Stimulated activated CD4-positive, alpha-beta T cell treated with anti-CD3 and anti-CD28 coated beads, Interleukin-1b, Interleukin-23, amount 100 ng/mL, for 48 hours (primary cell): ENCODE results near the gene PCYT2.
A peak's percentile ranks its signal among the peaks of the same experiment; 100 is the strongest.

Experiments
- DNase-seq: peaks from one replicate; pipeline ENCODE4 v3.0.0-alpha.2; 2020

The PCYT2 gene

DNA sequence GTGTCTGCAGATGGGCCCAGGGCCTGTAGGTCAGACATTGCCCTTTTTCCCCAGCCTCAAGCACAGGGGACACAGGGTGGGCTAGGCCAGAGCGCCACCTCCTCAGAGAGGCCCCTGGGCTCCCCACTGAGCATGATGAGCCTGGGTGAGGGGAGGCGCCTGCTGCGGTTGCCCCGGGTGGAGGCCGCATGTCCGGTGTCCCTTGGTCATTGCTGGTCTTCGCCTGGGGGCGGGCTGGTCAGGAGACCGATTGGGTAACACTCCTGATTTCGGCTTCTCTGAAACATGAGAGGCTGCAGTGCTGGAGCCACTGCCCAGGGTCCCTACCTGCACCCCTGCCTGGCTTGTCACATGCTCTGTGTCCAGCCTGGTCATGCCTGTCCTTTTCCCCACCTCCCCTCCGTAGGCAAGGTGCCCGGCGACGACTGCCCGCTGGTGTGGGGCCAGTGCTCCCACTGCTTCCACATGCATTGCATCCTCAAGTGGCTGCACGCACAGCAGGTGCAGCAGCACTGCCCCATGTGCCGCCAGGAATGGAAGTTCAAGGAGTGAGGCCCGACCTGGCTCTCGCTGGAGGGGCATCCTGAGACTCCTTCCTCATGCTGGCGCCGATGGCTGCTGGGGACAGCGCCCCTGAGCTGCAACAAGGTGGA is 11.6 kb downstream of the PCYT2 start:
- no peak for DNase-seq

GRCh38 chr17:81898885-81899284 is 12.3 kb downstream of the PCYT2 start:
- DNase-seq, result no peak

GRCh38 chr17:81898029-81898866 is 13.0 kb downstream of the PCYT2 start:
- no peak for DNase-seq

- no peak for DNase-seq
These were observed 15.8 kb downstream of the PCYT2 start for GRCh38 chr17:81895400-81895799.

DNA sequence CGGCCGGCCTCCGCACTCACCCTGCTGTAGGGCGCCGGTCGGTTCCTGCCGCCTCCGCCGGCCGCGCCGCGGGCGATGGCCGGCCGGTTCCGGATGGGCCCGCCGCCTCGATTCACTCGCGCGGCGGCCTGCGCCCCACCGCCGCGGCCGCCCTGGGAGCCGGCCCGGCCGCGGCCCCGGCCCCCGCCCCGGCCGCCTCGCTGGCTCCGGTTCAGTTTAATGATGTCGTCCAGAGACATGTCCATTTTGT is 20.0 kb downstream of the PCYT2 start:
- no peak for DNase-seq

DNA sequence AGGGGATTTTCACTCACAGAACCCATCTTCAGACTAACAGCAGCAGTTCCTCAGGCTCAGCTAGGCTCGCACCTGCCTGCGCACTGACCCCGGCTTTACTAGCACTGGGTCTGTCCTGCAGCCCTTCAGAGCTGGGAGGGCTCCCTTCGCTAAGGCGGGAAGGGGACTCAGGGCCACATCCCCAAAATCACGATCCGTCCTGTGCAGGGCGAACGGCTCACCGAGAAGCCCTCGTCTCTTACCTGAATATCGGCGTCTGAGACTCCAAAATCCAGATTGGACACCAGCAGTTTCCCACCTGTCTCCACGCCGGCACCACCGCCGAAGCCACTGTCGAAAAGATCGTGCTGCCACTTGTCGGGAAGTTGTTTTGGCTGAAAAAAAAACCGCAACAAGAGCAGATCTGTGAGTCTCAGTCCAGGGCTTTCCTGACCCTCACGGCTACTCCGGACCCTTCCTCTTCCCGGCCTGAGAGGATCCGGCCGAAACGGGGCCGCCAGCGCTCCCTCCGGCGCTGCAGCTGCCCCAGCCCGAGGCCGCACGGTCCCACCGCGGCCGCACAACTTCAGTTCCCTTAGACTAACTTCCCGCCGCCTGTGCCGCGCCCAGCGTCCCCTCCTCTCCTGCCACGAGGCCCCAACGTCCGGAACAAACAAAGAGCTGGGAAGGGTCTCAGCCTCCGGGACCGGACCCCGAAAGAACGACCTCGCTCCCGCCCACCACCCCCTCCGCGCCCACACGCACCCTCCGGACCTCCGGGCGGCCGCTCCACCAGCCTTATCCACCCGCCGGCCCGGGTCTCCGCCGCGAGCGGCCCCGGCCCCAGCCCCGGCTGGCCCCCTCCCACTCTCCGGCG is 20.5 kb downstream of the PCYT2 start:
- DNase-seq, result no peak

- DNase-seq, result no peak
These were observed 21.6 kb downstream of the PCYT2 start for GRCh38 chr17:81889602-81890001.

DNA sequence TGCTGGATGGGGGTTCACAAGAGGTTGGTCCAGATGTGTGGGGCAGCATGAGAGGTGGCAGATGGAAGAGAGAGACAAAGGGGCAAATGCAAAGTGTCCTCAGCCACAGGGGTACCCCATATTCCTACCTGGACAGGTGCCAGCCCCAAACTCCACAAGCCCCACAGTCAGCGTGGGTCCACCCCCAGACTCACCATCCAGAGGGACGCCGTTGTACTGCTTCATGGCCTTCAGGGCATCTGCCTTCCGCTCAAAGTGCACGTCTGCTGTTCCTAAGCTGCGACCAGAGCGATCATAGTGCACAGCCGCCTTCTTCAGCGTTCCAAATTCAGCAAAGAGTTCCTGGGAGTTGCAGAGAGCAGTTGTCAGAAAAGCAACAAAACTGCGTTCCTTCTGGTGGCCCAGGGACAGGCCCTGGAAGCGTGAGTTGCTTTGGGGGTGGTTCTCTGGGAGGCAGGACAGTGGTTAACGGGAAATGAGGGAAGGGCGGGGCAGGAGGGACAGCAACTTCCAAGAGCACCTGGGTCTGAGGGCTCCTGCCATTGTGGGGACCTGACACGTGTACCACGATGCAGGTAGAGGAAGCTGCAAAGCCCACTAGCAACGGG is 22.1 kb downstream of the PCYT2 start:
- DNase-seq, result no peak

DNA sequence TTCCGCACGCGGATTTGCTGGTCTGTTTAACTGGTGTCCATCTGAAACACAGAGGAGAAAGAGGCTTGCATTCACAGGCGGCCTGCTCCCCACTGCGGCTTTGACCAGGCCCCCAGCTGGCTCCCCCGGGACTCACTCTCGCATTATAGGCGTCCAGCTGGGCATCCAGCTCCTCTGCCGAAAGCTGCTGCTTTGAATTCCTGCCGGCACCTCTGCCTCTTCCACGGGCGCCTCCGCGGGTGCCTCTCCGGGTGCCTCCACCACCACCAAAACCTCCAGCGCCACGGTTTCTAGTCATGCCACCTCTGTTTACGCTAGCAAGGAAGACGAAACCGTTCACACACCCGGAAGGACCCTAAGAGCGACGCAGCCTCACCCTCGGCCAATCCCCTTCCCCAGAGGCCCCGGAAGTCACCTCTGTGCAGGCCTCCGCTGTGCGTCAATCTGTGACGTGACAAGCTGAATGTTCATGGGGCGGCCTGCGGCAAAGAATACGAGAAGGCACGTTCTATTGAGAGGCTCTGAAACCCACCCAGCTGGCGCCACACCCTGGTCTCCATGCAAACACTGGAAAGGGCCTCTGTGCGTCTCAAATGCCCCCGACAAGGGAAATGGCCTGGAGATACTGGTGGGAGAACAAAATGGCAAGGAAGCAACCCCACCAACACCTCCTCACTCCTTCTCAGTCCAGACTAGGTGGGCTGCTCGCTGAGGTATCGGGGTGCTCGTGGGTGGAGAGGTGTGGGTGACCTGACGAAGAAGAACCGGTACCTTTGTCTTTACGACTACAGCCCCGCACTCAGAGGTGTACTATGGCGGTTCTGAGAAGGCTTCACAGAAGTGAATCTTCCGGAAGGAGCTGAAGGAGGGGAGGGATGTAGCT is 22.9 kb downstream of the PCYT2 start:
- no peak for DNase-seq

DNA sequence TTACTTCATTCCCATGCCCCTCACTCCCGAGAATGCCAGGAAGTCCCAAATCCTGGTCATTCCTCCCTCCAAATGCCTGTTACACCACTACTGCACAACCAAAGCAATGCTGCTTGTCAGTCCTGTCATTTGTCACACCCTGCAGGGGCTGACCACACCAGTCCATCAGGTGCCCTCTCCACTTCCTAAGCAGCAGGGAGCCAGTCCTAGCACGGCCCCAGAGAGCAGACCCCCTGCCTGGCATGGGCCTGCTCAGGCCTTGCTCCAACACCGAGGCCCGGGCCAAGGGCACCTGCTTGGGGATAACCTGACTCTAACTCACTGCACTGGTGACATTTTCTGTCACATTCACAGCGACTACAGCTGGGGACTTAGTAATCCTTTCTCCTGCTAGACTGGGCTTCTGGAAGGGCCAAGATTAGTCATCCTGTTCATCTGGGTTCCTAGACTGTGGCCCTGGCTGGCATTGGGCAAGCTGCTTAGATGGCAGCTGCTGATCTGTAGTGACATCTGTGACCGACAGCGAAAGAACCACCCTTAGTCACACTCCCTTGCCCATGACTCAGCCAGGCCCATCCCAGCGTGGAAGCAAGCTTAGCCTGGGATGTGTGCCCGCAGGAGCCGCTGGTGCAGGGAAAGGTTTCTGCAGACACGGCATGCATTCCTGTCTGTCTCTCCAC is 25.2 kb downstream of the PCYT2 start:
- DNase-seq, result no peak

- DNase-seq, result no peak
These were observed 25.7 kb downstream of the PCYT2 start for GRCh38 chr17:81885454-81885853.

GRCh38 chr17:81884968-81885367 is 26.2 kb downstream of the PCYT2 start:
- DNase-seq, result no peak

GRCh38 chr17:81884520-81884919 is 26.7 kb downstream of the PCYT2 start:
- DNase-seq, result no peak

DNA sequence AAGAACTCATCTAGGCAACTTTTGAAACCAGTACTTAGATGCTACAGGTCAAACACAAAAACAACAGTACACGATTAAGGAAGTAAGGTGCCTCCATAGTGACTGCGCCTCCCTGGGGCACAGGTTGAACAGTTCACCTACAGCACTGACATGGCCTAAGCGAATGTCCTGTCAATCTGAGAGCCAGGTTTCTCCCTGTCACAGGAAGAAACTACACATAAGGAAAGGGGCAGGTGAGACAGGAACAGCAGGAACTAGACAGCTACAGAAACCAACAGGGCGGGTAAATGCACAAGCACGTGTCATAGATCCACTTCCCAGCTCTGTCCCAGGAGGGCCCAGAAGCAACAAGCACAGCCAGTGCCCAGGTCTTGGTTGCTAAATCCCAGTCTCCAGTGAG is 32.1 kb downstream of the PCYT2 start:
- DNase-seq, result no peak

GRCh38 chr17:81878294-81878693 is 32.9 kb downstream of the PCYT2 start:
- DNase-seq, result no peak

GRCh38 chr17:81877569-81877968 is 33.6 kb downstream of the PCYT2 start:
- no peak for DNase-seq

DNA sequence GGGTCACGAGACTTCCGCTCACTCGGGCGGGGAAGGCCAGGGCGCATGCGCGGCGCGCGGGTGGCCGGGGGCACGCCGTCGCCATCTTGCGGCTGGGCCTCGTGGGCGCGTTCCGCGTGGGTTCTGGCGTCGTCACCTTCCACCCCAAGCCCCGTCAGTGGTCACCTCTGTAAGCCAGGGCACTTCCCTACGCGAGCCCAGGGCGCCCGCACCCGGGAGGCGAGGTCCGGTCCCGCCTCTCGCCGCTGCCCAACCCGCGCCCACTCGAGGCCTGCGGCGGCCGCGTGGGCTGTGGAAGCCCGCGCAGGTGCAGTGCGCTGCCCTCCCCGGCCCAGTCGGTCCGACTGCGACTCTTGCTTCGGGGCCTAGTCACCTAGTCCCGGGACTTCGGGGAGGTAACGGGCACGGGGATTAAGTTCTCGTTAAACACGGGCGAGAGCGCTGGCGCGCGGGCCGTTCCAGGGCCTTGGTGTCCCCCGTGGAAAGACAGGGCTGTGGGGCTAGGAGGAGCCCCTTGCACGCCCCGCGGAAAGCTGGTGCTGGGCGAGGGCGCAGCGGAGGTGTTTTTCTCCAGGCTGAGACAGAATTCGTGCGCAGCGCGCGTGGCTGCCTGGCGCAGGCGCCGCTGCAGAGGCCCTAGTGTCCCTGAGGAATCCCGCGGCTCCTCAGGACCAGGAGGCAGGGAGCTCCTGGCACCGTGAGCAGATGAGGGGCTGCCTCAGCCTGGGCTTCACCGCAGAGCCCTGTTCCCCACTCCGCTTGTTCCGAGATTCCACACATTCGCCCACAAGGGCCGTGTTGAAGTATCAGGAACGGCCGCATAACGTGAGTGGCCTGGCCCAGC is 39.6 kb downstream of the PCYT2 start:
- DNase-seq, result peak; percentile 95

GRCh38 chr17:81870981-81871386 is 40.2 kb downstream of the PCYT2 start, which contains the start of gene ARHGDIA:
Gene ARHGDIA, minus strand, starts transcription at chr17:81871337. Its CDS starts 1,407 bp downstream, at chr17:81869930.
- no peak for DNase-seq

DNA sequence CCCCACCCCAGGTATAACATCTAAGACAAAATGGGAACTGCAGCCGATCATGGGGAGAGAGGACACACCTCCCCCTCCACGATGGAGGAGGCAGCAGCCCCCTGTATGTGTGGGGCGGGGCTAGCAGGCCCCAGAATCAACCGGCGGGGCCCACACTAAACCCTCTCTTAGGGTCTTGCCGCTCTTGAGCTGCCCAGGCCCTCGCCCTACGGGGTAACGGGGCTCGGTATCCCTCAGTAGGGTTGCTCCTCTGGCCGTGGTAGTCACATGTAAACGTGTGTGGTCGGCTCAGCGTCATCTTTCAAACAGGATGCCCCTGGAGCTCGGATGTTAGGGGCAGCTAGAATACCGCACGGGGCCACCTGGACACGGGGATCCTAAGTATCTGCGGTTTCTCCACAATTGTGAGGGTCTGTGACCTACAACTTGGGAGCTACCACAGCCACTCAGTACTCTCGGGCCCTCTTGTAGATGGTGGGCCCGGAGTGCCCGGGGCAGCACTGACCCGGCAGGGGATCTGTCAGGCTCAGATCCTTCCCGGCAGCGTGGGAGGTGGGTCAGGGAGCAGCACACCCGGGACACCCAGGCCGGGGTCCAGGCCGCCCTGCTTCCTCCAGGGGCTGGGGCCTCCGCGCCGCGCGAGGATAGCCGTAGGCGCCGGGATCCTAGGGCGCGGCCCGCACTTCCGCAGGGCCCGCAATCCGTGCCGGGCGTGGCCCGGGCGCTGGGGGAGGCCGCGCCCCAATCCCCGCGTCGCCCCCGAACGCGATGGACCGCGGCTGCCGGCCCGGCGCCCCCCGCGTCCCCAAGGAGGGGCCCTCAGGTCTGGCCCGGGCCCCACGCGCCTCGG is 40.8 kb downstream of the PCYT2 start:
- DNase-seq, result peak; percentile 43
